GM10248 (cell line): ENCODE results near the gene ISG20.

Experiments used
- CTCF ChIA-PET: fragments of 300-600 bp; sonication (Branson Sonifier 250); formaldehyde crosslinking; extraction: SDS; loops from one replicate; lab custom pipeline; 2021; ENCODE audit warnings: antibody characterized with exemption; lab: Yijun Ruan, JAX
- POLR2A ChIA-PET: fragments of 350-650 bp; sonication (Branson Sonifier 250); formaldehyde crosslinking; extraction: SDS; loops from one replicate; lab custom pipeline; 2020; ENCODE audit warnings: antibody characterized with exemption; lab: Yijun Ruan, JAX
- DNase-seq: peaks from one replicate; pipeline ENCODE4 v3.0.0; 2012; ENCODE audit errors: extremely low spot score
- TF ChIP-seq, protein P1 (sequence below): IDR thresholded peaks from 2 replicates; pipeline ENCODE4 v1.5.1; 2012; ENCODE audit warnings: mild to moderate bottlenecking, low read depth; ENCODE audit errors: extremely low read depth, missing control alignments, control extremely low read depth

The ISG20 gene

DNA sequence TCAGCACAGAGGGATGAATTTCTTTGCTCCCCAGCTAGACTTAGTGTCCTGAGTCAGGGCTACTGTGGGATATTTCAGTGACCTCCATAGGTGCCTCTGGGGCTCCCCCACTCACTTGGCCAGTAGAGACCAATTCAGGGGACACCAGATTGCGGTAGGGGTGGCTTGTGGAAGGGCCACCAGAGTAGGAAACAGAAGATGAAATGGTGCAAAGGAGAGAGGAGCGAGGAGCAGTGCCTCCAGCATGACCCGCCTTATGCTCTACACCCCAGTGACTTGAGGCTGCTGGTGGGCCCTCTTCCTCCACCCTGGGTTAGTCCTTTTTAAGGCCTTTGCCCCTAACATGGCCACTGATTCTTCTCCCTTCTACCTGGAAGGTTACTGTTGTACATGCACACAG lies 15.2 kb upstream of the ISG20 start:
- ChIA-PET CTCF (interaction anchor here (0.8 to 3.1 kb wide), 17 partner anchors 8 to 547 kb away, joined by 3 to 73 read pairs (median 4); partner anchors contain the start of genes HAPLN3 and ISG20), POLR2A (no interaction called here)
- TF ChIP-seq, protein P1, sequence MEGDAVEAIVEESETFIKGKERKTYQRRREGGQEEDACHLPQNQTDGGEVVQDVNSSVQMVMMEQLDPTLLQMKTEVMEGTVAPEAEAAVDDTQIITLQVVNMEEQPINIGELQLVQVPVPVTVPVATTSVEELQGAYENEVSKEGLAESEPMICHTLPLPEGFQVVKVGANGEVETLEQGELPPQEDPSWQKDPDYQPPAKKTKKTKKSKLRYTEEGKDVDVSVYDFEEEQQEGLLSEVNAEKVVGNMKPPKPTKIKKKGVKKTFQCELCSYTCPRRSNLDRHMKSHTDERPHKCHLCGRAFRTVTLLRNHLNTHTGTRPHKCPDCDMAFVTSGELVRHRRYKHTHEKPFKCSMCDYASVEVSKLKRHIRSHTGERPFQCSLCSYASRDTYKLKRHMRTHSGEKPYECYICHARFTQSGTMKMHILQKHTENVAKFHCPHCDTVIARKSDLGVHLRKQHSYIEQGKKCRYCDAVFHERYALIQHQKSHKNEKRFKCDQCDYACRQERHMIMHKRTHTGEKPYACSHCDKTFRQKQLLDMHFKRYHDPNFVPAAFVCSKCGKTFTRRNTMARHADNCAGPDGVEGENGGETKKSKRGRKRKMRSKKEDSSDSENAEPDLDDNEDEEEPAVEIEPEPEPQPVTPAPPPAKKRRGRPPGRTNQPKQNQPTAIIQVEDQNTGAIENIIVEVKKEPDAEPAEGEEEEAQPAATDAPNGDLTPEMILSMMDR = no peak

DNA sequence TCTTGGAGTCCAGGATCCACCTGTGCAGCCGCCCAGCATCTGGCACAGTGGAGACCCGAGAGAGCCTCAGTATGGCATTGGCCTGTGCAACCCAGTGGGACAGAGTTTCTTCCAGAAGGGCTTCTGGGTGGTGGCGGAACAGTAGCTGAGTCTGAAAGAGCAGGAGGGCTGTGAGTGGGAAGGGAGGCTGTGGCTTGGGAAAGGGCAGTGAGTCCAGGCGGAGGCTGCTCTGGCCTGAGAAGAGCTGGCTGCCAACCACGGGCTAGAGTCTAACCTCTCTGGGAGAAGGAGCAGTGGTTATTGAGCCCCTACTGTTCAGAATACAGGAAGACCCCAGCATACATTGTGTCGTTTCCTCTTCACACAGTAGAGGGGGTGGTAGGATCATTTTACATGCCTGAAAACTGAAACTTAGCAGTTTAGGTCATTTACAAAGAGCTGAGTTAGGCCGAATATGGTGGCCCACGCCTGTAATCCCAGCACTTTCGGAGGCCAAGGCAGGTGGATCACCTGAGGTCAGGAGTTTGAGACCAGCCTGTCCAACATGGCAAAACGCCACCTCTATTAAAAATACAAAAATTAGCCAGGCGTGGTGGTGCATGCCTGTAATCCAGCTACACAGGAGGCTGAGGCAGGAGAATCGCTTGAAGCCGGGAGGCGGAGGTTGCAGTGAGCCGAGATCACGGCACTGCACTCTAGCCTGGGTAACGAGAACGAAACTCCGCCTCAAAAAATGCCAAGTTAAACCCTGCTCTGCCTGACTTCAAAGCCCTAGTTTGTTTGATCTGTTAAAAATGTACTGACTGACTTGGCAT lies 14.5 kb upstream of the ISG20 start:
- CTCF ChIA-PET = interaction anchor here (0.6 to 3.1 kb wide), 36 partner anchors 8 to 553 kb away, joined by 3 to 73 read pairs (median 4); partner anchors contain the start of genes HAPLN3 and ISG20
- peak; percentile 70 for DNase-seq
- TF ChIP-seq, protein P1 = peak; percentile 65
- POLR2A ChIA-PET = interaction anchor here (0.6 to 2.0 kb wide), 4 partner anchors 31 to 1447 kb away, joined by 3 to 6 read pairs (median 4); partner anchors contain the start of genes MRPL46 and MRPS11

More for the DNA sequence above, 15.2 kb upstream of the ISG20 start:
- DNase-seq = no peak

DNA sequence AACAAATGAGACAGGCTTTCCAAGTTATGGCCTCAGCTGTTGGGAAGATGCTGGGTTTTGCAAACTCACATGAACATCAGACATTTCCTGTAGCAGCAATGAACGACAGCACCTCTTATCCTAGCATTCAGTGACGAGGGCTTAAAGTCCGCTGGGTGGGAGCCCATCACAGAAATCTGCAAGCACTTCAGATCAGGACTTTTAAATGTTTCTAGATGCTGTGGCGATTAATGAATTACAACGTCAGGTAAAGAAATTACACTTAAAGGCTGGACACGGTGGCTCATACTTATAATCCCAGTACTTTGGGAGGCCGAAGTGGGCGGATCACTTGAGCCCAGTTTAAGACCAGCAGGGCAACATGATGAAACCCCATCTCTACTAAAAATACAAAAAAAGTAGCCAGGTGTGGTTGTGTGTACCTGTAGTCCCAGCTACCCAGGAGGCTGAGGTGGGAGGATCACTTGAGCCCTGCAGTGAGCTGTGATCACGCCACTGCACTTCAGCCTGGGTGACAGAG lies 13.8 kb upstream of the ISG20 start:
- ChIA-PET CTCF (interaction anchor here (0.6 to 3.1 kb wide), 31 partner anchors 9 to 553 kb away, joined by 3 to 73 read pairs (median 4); partner anchors contain the start of gene ISG20), POLR2A (interaction anchor here (0.6 to 2.0 kb wide), 3 partner anchors 31 to 157 kb away, joined by 3 to 6 read pairs (median 5); partner anchors contain the start of genes MRPL46 and MRPS11)
- TF ChIP-seq, protein P1 = no peak
- DNase-seq = no peak

DNA sequence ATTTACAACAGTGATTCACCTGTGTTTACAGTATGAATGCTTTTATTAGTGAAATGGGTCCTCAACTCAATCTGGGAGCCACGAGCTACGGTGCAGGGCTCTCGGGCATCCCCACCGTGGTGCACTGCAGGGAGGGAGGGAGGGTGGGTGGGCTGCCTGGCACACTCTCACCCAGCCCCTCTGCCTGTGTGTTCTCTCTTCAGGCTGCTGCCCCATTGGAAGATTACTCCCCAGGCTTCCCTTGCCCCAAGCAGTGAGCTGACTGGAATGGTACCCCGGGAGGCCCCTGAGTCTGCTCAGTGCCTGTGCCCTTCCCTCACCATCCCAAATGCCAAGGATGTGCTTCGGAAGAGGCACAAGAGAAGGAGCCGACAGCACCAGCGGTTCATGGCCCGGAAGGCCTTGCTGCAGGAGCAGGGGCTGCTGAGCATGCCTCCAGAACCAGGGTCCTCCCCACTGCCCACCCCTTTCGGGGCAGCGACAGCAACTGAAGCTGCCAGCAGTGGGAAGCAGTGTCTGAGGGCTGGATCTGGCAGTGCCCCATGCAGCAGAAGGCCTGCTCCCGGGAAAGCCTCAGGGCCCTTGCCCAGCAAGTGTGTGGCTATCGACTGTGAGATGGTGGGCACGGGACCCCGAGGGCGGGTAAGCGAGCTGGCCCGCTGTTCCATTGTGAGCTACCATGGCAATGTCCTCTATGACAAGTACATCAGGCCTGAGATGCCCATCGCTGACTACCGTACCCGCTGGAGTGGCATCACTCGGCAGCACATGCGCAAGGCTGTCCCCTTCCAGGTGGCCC lies 12.7 kb upstream of the ISG20 start:
- CTCF ChIA-PET = interaction anchor here (1.7 to 3.1 kb wide), 4 partner anchors 9 to 151 kb away, joined by 4 to 73 read pairs (median 6); partner anchors contain the start of gene ISG20
- POLR2A ChIA-PET = interaction anchor here (2.0 kb wide), 1 partner anchor 158 kb away, joined by 6 read pairs; the partner anchor contains the start of genes MRPL46 and MRPS11

DNA sequence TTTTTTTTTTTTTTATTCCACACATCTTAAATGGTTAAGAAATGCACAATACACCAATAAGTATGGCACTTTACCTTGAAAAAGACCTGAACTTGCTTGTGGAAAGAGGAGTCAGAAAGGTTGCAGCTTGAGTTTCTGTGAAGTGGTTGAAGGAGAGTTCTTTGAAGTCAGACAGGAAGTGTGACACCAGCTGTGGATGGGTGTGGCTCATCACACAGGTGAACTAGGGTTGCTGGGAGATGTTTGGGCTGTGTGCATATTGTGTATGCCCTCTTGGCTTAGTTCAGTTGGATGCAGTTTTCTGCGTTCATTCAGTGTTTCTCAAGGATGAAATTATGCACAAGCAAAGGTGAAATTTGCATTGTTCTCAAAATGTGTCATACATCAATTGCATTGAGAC lies 11.4 kb upstream of the ISG20 start:
- no peak for DNase-seq

More for the DNA sequence above, 12.7 kb upstream of the ISG20 start:
- TF ChIP-seq, protein P1 = no peak
- no peak for DNase-seq

More for the DNA sequence above, 11.4 kb upstream of the ISG20 start:
- ChIA-PET CTCF (interaction anchor here (2.0 kb wide), 1 partner anchor 11 kb away, joined by 6 read pairs; the partner anchor contains the start of gene ISG20), POLR2A (no interaction called here)
- TF ChIP-seq, protein P1 = no peak
